ENCODE measurements around the gene CCDC102B. TPM values are rescaled to one million over a fixed set of nuclear protein-coding genes. Genes with fewer than 3 reads are reported as not detected.
"Not testable (repeated sequence)": the region's sequence is repeated elsewhere in the genome, so short reads cannot be mapped to it uniquely, and the experiment has no call there.

The CCDC102B gene
- total RNA-seq, 4 donors from 2014 or later: 3.8 to 15.1 (median 4.9) TPM

DNA sequence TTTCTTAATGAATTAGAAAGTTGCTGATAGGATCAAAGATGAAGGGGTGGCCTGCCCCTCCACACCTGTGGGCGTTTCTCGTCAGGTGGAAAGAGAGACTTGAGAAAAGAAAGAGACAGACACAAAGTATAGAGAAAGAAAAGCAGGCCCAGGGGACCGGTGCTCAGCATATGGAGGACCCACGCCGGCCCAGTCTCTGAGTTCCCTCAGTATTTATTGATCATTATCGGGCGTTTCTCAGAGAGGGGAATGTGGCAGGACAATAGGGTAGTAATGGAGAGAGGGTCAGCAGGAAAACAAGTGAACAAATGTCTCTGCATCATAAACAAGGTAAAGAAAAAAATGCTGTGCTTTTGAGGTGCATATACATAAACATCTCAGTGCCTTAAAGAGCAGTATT is 144.3 kb downstream of the CCDC102B start:
- TF ChIP-seq, protein P1, sequence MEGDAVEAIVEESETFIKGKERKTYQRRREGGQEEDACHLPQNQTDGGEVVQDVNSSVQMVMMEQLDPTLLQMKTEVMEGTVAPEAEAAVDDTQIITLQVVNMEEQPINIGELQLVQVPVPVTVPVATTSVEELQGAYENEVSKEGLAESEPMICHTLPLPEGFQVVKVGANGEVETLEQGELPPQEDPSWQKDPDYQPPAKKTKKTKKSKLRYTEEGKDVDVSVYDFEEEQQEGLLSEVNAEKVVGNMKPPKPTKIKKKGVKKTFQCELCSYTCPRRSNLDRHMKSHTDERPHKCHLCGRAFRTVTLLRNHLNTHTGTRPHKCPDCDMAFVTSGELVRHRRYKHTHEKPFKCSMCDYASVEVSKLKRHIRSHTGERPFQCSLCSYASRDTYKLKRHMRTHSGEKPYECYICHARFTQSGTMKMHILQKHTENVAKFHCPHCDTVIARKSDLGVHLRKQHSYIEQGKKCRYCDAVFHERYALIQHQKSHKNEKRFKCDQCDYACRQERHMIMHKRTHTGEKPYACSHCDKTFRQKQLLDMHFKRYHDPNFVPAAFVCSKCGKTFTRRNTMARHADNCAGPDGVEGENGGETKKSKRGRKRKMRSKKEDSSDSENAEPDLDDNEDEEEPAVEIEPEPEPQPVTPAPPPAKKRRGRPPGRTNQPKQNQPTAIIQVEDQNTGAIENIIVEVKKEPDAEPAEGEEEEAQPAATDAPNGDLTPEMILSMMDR (IDR thresholded peaks at IDR 0.05): no peak
- no peak for TF ChIP-seq POLR2AphosphoS5 (IDR thresholded peaks at IDR 0.05)
- TF ChIP-seq EP300 (IDR thresholded peaks at IDR 0.05): no peak
- TF ChIP-seq POLR2A (IDR thresholded peaks at IDR 0.05): no peak
- no peak overlapping the region for H3K4me3 ChIP-seq
- H3K36me3 ChIP-seq: no peaks in the 10 kb centered on the region
- H3K27ac ChIP-seq: no peak overlapping the region
- no peaks in the 10 kb centered on the region for H3K9me3 ChIP-seq
- no peak for ATAC-seq
- no peaks in the 10 kb centered on the region for H3K4me1 ChIP-seq
- 74 to 75% methylated on average over 6 to 7 of the region's 7 CpGs for WGBS, 2 donors (ENCODE audit: low coverage in 1 of 2)
- H3K27me3 ChIP-seq: no peaks in the 10 kb centered on the region

DNA sequence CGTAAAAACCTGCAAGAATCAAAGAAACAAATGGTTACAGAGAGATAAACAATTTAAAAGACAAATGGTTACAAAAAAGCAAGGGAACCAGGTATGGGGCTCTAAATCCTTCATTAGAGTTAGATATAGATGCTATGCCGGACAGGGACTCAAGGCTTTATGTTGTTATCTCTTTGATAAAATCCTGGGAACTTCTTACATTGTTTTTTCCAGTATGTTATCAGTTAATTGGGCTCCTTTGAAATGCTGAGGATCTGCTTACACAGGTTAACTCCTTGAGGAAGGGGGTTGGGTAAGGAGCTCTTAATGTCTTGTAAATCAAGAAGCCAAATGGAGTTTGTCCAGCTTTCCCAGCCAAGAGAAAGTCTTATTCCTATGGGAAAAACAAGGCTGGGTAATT is 146.0 kb downstream of the CCDC102B start:
- H3K4me3 ChIP-seq, H3K27ac ChIP-seq, H3K36me3 ChIP-seq, ATAC-seq, H3K27me3 ChIP-seq, H3K4me1 ChIP-seq, H3K9me3 ChIP-seq: not testable (repeated sequence)
- WGBS, 2 donors (ENCODE audit: low coverage in 1 of 2): 82 to 92% methylated on average over 1 to 2 of the region's 2 CpGs

DNA sequence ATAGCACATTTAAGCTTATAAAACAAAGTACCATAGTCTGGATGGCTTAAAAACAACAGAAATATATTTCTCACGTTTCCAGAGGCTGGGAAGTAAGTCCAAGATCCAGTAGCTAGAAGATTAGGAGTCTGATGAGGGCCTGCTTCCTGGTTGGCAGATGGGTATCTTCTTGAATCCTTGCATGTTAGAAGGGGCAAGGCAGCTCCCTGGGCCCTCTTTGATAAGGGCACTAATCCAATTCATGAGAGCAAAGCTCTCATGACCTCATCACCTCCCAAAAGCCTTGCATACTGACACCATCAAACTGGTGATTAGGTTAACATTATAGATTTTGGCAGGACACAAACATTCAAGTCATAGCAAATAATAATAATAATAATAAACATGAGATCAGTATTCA is 146.4 kb downstream of the CCDC102B start:
- Histone ChIP-seq H3K4me3 (no peak overlapping the region), H3K27ac (no peak overlapping the region), H3K27me3 (no peaks in the 10 kb centered on the region), H3K9me3 (no peaks in the 10 kb centered on the region), H3K4me1 (no peaks in the 10 kb centered on the region), H3K36me3 (no peaks in the 10 kb centered on the region)
- ATAC-seq: no peak
- WGBS, 2 donors (ENCODE audit: low coverage in 1 of 2): 22 to 33% methylated on average over 1 of the region's 1 CpG
- TF ChIP-seq EP300 (IDR thresholded peaks at IDR 0.05) (no peak), POLR2A (IDR thresholded peaks at IDR 0.05) (no peak), POLR2AphosphoS5 (IDR thresholded peaks at IDR 0.05) (no peak)
- TF ChIP-seq, protein P1 (IDR thresholded peaks at IDR 0.05): no peak

DNA sequence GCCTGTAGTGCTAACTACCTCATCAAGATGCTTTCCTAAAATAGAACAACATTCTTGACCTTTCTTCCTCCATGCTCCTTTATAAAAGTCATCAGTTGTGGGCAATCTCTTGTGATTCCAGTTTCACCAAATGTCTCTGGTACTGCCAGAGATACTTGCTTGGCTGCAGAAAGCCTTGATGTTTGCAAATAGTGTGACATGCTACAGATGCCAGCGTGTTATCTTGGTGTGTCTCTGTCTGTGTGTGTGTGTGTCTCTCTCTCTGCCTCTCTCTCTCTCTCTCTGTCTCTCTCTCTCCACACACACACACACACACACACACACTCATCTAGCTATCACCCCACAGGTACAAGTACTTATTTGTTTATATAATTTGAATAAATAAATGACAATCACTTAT is 146.9 kb downstream of the CCDC102B start:
- no peaks in the 10 kb centered on the region for H3K4me1 ChIP-seq
- no peak for TF ChIP-seq POLR2AphosphoS5 (IDR thresholded peaks at IDR 0.05)
- TF ChIP-seq, protein P1 (IDR thresholded peaks at IDR 0.05): no peak
- no peak for TF ChIP-seq POLR2A (IDR thresholded peaks at IDR 0.05)
- TF ChIP-seq EP300 (IDR thresholded peaks at IDR 0.05): no peak
- no peak overlapping the region for H3K27ac ChIP-seq
- H3K9me3 ChIP-seq: no peaks in the 10 kb centered on the region
- WGBS, 2 donors (ENCODE audit: low coverage in 1 of 2): 42 to 83% methylated on average over 1 of the region's 1 CpG
- H3K36me3 ChIP-seq: no peaks in the 10 kb centered on the region
- H3K27me3 ChIP-seq: no peaks in the 10 kb centered on the region
- no peak overlapping the region for H3K4me3 ChIP-seq
- no peak for ATAC-seq

DNA sequence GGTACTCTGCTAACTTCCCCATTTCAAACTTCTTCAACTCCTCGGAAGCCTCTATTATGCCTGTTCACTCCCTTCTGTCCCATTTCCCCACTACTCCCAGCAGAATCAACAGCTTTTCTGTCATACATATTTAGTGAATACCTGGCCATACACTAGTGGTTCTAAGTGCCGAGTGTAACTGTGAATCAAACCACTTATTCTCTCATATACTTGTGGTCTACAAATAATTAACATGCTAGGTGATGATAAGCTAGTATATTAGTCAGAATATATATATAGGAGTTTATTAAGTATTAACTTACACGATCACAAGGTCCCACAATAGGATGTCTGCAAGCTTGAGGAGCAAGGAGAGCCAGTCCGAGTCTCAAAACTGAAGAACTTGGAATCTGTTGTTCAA is 150.7 kb downstream of the CCDC102B start:
- 90% methylated on average over 4 of the region's 4 CpGs for WGBS, 2 donors (ENCODE audit: low coverage in 1 of 2)
- ATAC-seq: no peak
- Histone ChIP-seq H3K36me3 (no peaks in the 10 kb centered on the region), H3K27me3 (no peaks in the 10 kb centered on the region), H3K27ac (no peak overlapping the region), H3K9me3 (no peaks in the 10 kb centered on the region), H3K4me1 (no peaks in the 10 kb centered on the region), H3K4me3 (no peak overlapping the region)
- TF ChIP-seq EP300 (IDR thresholded peaks at IDR 0.05) (no peak), POLR2AphosphoS5 (IDR thresholded peaks at IDR 0.05) (no peak), POLR2A (IDR thresholded peaks at IDR 0.05) (no peak)
- TF ChIP-seq, protein P1 (IDR thresholded peaks at IDR 0.05): no peak
